Gastroesophageal sphincter (tissue), 4 donors: Measurements from ENCODE around the gene FIP1L1. TPM values are rescaled to one million over a fixed set of nuclear protein-coding genes. Genes with fewer than 3 reads are reported as not detected.

Experiments used
- ATAC-seq: fragments of 150-250 bp; one replicate; pipeline ENCODE4 v1.9.1; 2016; ENCODE audit warnings: mild to moderate bottlenecking, moderate library complexity
- H3K27ac ChIP-seq, 4 donors: fragments of 200-600 bp; sonication (generic) in 3 of 4; 1 replicate in 3 of 4; 2 replicates in 1 of 4; pipeline ENCODE4 v1.5.1; 2016 to 2019
- H3K27me3 ChIP-seq: fragments of 200-600 bp; sonication (generic); one replicate; pipeline ENCODE4 v1.5.1; 2019
- H3K36me3 ChIP-seq, 2 donors: fragments of 200-600 bp; sonication (generic); one replicate each; pipeline ENCODE4 v1.5.1; 2019; ENCODE audit warnings: control low read depth in 1 of 2
- H3K4me1 ChIP-seq, 3 donors: fragments of 200-600 bp; sonication (generic); 1 replicate in 2 of 3; 2 replicates in 1 of 3; pipeline ENCODE4 v1.5.1; 2016 to 2019; ENCODE audit warnings: control low read depth in 2 of 3
- H3K4me3 ChIP-seq, 2 donors: fragments of 200-600 bp; sonication (generic); one replicate each; pipeline ENCODE4 v1.5.1; 2019; ENCODE audit warnings: mild to moderate bottlenecking in 1 of 2, moderate library complexity in 1 of 2
- H3K9me3 ChIP-seq, 3 donors: fragments of 200-600 bp; sonication (generic); one replicate each; pipeline ENCODE4 v1.5.1; 2017 to 2019; ENCODE audit warnings: control low read depth in 2 of 3
- CTCF ChIP-seq, 4 experiments: fragments of 200-600 bp in 2 of 4; fragments of 450-650 bp in 2 of 4; sonication (generic) in 1 of 4; IDR thresholded peaks; one replicate each; pipeline ENCODE4 v1.5.1; 2017 to 2019; ENCODE audit warnings: antibody characterized with exemption in 4 of 4, mild to moderate bottlenecking in 2 of 4, moderate library complexity in 2 of 4
- EP300 ChIP-seq: sonication (generic); formaldehyde crosslinking; IDR thresholded peaks from one replicate; pipeline ENCODE4 v1.6.1; 2017; ENCODE audit warnings: antibody characterized with exemption, mild to moderate bottlenecking
- POLR2A ChIP-seq, 2 donors: fragments of 450-650 bp; IDR thresholded peaks; one replicate each; pipeline ENCODE4 v1.6.1; 2017; ENCODE audit warnings: antibody characterized with exemption in 2 of 2, mild to moderate bottlenecking in 2 of 2, moderate library complexity in 1 of 2
- POLR2AphosphoS5 ChIP-seq: sonication (generic); formaldehyde crosslinking; IDR thresholded peaks from one replicate; pipeline ENCODE4 v1.6.1; 2017; ENCODE audit warnings: antibody characterized with exemption
- WGBS, 2 donors: methylation state at CpG; one replicate each; pipeline ENCODE4 v1.1.5; 2018; ENCODE audit warnings: low coverage in 1 of 2; 5-methylcytosine and 5-hydroxymethylcytosine counted together
- total RNA-seq, 4 donors: library from RNA; depleted of rRNA; stranded (reverse); fragments of >200 nt; gene quantifications; one replicate each; pipeline ENCODE4 v1.1.0, GENCODE V29; 2016

The FIP1L1 gene
- total RNA-seq, 4 donors from 2014 or later = 40.8 to 56.4 (median 43.8) TPM

GRCh38 chr4:53371049-53371448 lies 6.4 kb upstream of the FIP1L1 start:
- 85 to 96% methylated on average over 3 of the region's 3 CpGs for WGBS, 2 donors
- Histone ChIP-seq H3K4me1 (peaks cover 0 to 6% (median 0%) of the 10 kb centered on the region in 3 donors), H3K9me3 (no peaks in the 10 kb centered on the region), H3K36me3 (no peaks in the 10 kb centered on the region), H3K27me3 (peaks cover 43% of the 10 kb centered on the region), H3K4me3 (no peak overlapping the region), H3K27ac (no peak overlapping the region)
- TF ChIP-seq EP300 (no peak), CTCF (IDR thresholded peaks at IDR 0.05) (no peak), POLR2A (IDR thresholded peaks at IDR 0.05) (no peak), POLR2AphosphoS5 (no peak)
- ATAC-seq = no peak

- TF ChIP-seq POLR2AphosphoS5 = no peak
- no peak for TF ChIP-seq POLR2A (IDR thresholded peaks at IDR 0.05)
- TF ChIP-seq CTCF (IDR thresholded peaks at IDR 0.05) = no peak
- no peak overlapping the region for H3K27ac ChIP-seq
- WGBS, 2 donors = 64 to 77% methylated on average over 4 of the region's 4 CpGs
- no peaks in the 10 kb centered on the region for H3K4me1 ChIP-seq
- H3K4me3 ChIP-seq = no peak overlapping the region
- H3K9me3 ChIP-seq = no peaks in the 10 kb centered on the region
- no peaks in the 10 kb centered on the region for H3K36me3 ChIP-seq
- ATAC-seq = no peak
- peaks cover 43% of the 10 kb centered on the region for H3K27me3 ChIP-seq
Observed at GRCh38 chr4:53371843-53372521, 5.5 kb upstream of the FIP1L1 start.

- Histone ChIP-seq H3K4me3 (no peak overlapping the region), H3K27ac (no peak overlapping the region), H3K4me1 (peaks cover 3 to 17% (median 5%) of the 10 kb centered on the region in 3 donors), H3K27me3 (peaks cover 30% of the 10 kb centered on the region), H3K9me3 (no peaks in the 10 kb centered on the region), H3K36me3 (no peaks in the 10 kb centered on the region)
- WGBS, 2 donors = 66 to 88% methylated on average over 4 of the region's 4 CpGs
- no peak for ATAC-seq
- TF ChIP-seq POLR2A (IDR thresholded peaks at IDR 0.05) (no peak), POLR2AphosphoS5 (no peak), CTCF (IDR thresholded peaks at IDR 0.05) (no peak), EP300 (no peak)
Observed at GRCh38 chr4:53374777-53375258, 2.6 kb upstream of the FIP1L1 start.

- no peak for TF ChIP-seq POLR2AphosphoS5
- TF ChIP-seq EP300 = no peak
- TF ChIP-seq CTCF (IDR thresholded peaks at IDR 0.05) = no peak
- no peak for TF ChIP-seq POLR2A (IDR thresholded peaks at IDR 0.05)
- peak overlapping the region in 3 of 4 donors; percentile 3 to 88 (median 87) for H3K27ac ChIP-seq
- H3K36me3 ChIP-seq = peaks cover 0 to 5% of the 10 kb centered on the region in 2 donors
- WGBS, 2 donors = 35 to 47% methylated on average over 4 to 5 of the region's 5 CpGs
- H3K27me3 ChIP-seq = peaks cover 9% of the 10 kb centered on the region
- H3K9me3 ChIP-seq = no peaks in the 10 kb centered on the region
- peaks cover 3 to 22% (median 5%) of the 10 kb centered on the region in 3 donors for H3K4me1 ChIP-seq
- ATAC-seq = no peak
- H3K4me3 ChIP-seq = peak overlapping the region; percentile 77 to 81
Observed at GRCh38 chr4:53376900-53377299, 541 bp upstream of the FIP1L1 start.

GRCh38 chr4:53378171-53378482 lies 686 bp downstream of the FIP1L1 start:
- no peak for TF ChIP-seq POLR2AphosphoS5
- H3K9me3 ChIP-seq = no peaks in the 10 kb centered on the region
- no peak for ATAC-seq
- H3K36me3 ChIP-seq = peaks cover 0 to 15% of the 10 kb centered on the region in 2 donors
- 0 to 1% methylated on average over 2 to 9 of the region's 10 CpGs for WGBS, 2 donors
- H3K4me3 ChIP-seq = peak overlapping the region; percentile 77 to 81
- H3K27ac ChIP-seq = peak overlapping the region; percentile 66 to 89 (median 88)
- peaks cover 3 to 22% (median 5%) of the 10 kb centered on the region in 3 donors for H3K4me1 ChIP-seq
- H3K27me3 ChIP-seq = no peaks in the 10 kb centered on the region
